BLaER1 treated with 17β-estradiol and CSF1 and Interleukin-3, amounts not matched to agents 10 nM and 100 nM (cell line): ENCODE data around the gene STK32C.
A peak's percentile ranks its signal among the peaks of the same experiment; 100 is the strongest.

Source experiments
- H3K27ac ChIP-seq, 11 experiments: shearing (Covaris generic); formaldehyde crosslinking; 2 replicates each; pipeline ENCODE4 v1.8.1; 2022
- H3K27me3 ChIP-seq, 11 experiments: shearing (Covaris generic); formaldehyde crosslinking; 2 replicates each; pipeline ENCODE4 v1.8.1; 2022
- H3K36me3 ChIP-seq, 11 experiments: shearing (Covaris generic); formaldehyde crosslinking; 2 replicates each; pipeline ENCODE4 v1.8.1; 2022
- H3K4me1 ChIP-seq, 10 experiments: shearing (Covaris generic); formaldehyde crosslinking; 2 replicates each; pipeline ENCODE4 v1.8.1; 2022
- H3K4me2 ChIP-seq, 11 experiments: shearing (Covaris generic); formaldehyde crosslinking; 2 replicates each; pipeline ENCODE4 v1.8.1; 2022
- H3K4me3 ChIP-seq, 10 experiments: shearing (Covaris generic); formaldehyde crosslinking; 2 replicates each; pipeline ENCODE4 v1.8.1; 2022
- H3K9ac ChIP-seq, 11 experiments: shearing (Covaris generic); formaldehyde crosslinking; 2 replicates each; pipeline ENCODE4 v1.8.1; 2022
- H3K9me3 ChIP-seq, 11 experiments: shearing (Covaris generic); formaldehyde crosslinking; replicated peaks in 1 of 11; 2 replicates each; pipeline ENCODE4 v1.8.1; 2022
- H4K20me1 ChIP-seq, 11 experiments: shearing (Covaris generic); formaldehyde crosslinking; 2 replicates each; pipeline ENCODE4 v1.8.1; 2022
- Cebpa-rat ChIP-seq, 11 experiments: shearing (Covaris generic); IDR thresholded peaks; 2 replicates each; pipeline ENCODE4 v1.8.1; 2022

Gene STK32C

GRCh38 chr10:132250481-132251475 lies 57.0 kb downstream of the STK32C start:
- H3K4me2 ChIP-seq, result peak overlapping the region in 7 of 11 experiments; percentile 69 to 81 (median 76); a peak in 9 of 22 replicates
- H3K9ac ChIP-seq, result no peak overlapping the region
- H3K4me3 ChIP-seq, result no peak overlapping the region
- no peak for TF ChIP-seq Cebpa-rat (IDR thresholded peaks at IDR 0.05)
- peaks cover 0 to 66% (median 7%) of the 10 kb centered on the region in 11 experiments; a peak in 9 of 22 replicates for H4K20me1 ChIP-seq
- no peaks in the 10 kb centered on the region for H3K36me3 ChIP-seq
- H3K4me1 ChIP-seq, result peaks cover 19 to 52% (median 35%) of the 10 kb centered on the region in 10 experiments
- no peak overlapping the region for H3K27ac ChIP-seq
- no peaks in the 10 kb centered on the region for H3K9me3 ChIP-seq
- H3K27me3 ChIP-seq, result 0 out of 22 replicates have a peak, but pooled peaks cover 0 to under 1% (median 0%) of the 10 kb centered on the region in 11 experiments

- Histone ChIP-seq H4K20me1 (peaks cover 0 to 65% (median 6%) of the 10 kb centered on the region in 11 experiments; a peak in 8 of 22 replicates), H3K9me3 (no peaks in the 10 kb centered on the region), H3K4me1 (peaks cover 10 to 44% (median 26%) of the 10 kb centered on the region in 10 experiments; a peak in 19 of 20 replicates), H3K4me2 (peak overlapping the region; percentile 37 to 83 (median 74); a peak in 21 of 22 replicates), H3K9ac (no peak overlapping the region; a peak in 1 of 22 replicates), H3K27me3 (no peaks in the 10 kb centered on the region), H3K27ac (no peak overlapping the region), H3K36me3 (no peaks in the 10 kb centered on the region), H3K4me3 (no peak overlapping the region)
- no peak for TF ChIP-seq Cebpa-rat (IDR thresholded peaks at IDR 0.05)
These were observed 57.9 kb downstream of the STK32C start for GRCh38 chr10:132249824-132250375.

GRCh38 chr10:132249226-132249724 lies 58.5 kb downstream of the STK32C start:
- H3K27ac ChIP-seq, result no peak overlapping the region
- H3K4me2 ChIP-seq, result peak overlapping the region in 10 of 11 experiments; percentile 44 to 83 (median 75); a peak in 20 of 22 replicates
- H3K4me3 ChIP-seq, result no peak overlapping the region
- peaks cover 0 to 71% (median 6%) of the 10 kb centered on the region in 11 experiments; a peak in 9 of 22 replicates for H4K20me1 ChIP-seq
- H3K36me3 ChIP-seq, result no peaks in the 10 kb centered on the region
- no peak overlapping the region for H3K9ac ChIP-seq
- no peaks in the 10 kb centered on the region for H3K27me3 ChIP-seq
- TF ChIP-seq Cebpa-rat (IDR thresholded peaks at IDR 0.05), result no peak
- no peaks in the 10 kb centered on the region for H3K9me3 ChIP-seq
- H3K4me1 ChIP-seq, result peaks cover 9 to 46% (median 24%) of the 10 kb centered on the region in 10 experiments; a peak in 19 of 20 replicates

GRCh38 chr10:132248455-132249225 lies 59.1 kb downstream of the STK32C start:
- no peak for TF ChIP-seq Cebpa-rat (IDR thresholded peaks at IDR 0.05)
- peaks cover 0 to 78% (median 7%) of the 10 kb centered on the region in 11 experiments; a peak in 9 of 22 replicates for H4K20me1 ChIP-seq
- no peak overlapping the region for H3K4me3 ChIP-seq
- peak overlapping the region in 1 of 11 experiments; percentile 40; a peak in 3 of 22 replicates for H3K4me2 ChIP-seq
- H3K9me3 ChIP-seq, result no peaks in the 10 kb centered on the region
- no peaks in the 10 kb centered on the region for H3K36me3 ChIP-seq
- H3K9ac ChIP-seq, result no peak overlapping the region
- H3K27ac ChIP-seq, result no peak overlapping the region
- no peaks in the 10 kb centered on the region for H3K27me3 ChIP-seq
- peaks cover 9 to 52% (median 26%) of the 10 kb centered on the region in 10 experiments; a peak in 19 of 20 replicates for H3K4me1 ChIP-seq

- no peak overlapping the region for H3K4me3 ChIP-seq
- no peaks in the 10 kb centered on the region for H3K9me3 ChIP-seq
- no peak overlapping the region for H3K9ac ChIP-seq
- H4K20me1 ChIP-seq, result peaks cover 0 to 85% (median 7%) of the 10 kb centered on the region in 11 experiments; a peak in 9 of 22 replicates
- H3K4me2 ChIP-seq, result peak overlapping the region in 3 of 11 experiments; percentile 2 to 40 (median 36); a peak in 4 of 22 replicates
- H3K36me3 ChIP-seq, result no peaks in the 10 kb centered on the region
- TF ChIP-seq Cebpa-rat (IDR thresholded peaks at IDR 0.05), result no peak
- H3K27me3 ChIP-seq, result no peaks in the 10 kb centered on the region
- no peak overlapping the region for H3K27ac ChIP-seq
- peaks cover 9 to 54% (median 26%) of the 10 kb centered on the region in 10 experiments; a peak in 19 of 20 replicates for H3K4me1 ChIP-seq
These were observed 59.8 kb downstream of the STK32C start for GRCh38 chr10:132247943-132248342.

GRCh38 chr10:132246296-132246695 lies 61.5 kb downstream of the STK32C start:
- TF ChIP-seq Cebpa-rat (IDR thresholded peaks at IDR 0.05), result no peak
- Histone ChIP-seq H3K4me2 (no peak overlapping the region), H3K9ac (no peak overlapping the region), H3K36me3 (no peaks in the 10 kb centered on the region), H3K27me3 (0 out of 22 replicates have a peak, but pooled peaks cover 0 to 1% (median 0%) of the 10 kb centered on the region in 11 experiments), H4K20me1 (peaks cover 0 to 83% (median 7%) of the 10 kb centered on the region in 11 experiments; a peak in 9 of 22 replicates), H3K4me1 (peaks cover 9 to 62% (median 26%) of the 10 kb centered on the region in 10 experiments; a peak in 19 of 20 replicates), H3K9me3 (no peaks in the 10 kb centered on the region), H3K27ac (no peak overlapping the region), H3K4me3 (no peak overlapping the region)

GRCh38 chr10:132245056-132245455 lies 62.7 kb downstream of the STK32C start:
- no peak overlapping the region for H3K4me2 ChIP-seq
- no peak overlapping the region for H3K9ac ChIP-seq
- 0 out of 22 replicates have a peak, but pooled peaks cover 0 to 6% (median 0%) of the 10 kb centered on the region in 11 experiments for H3K27me3 ChIP-seq
- no peaks in the 10 kb centered on the region for H3K9me3 ChIP-seq
- no peak overlapping the region for H3K4me3 ChIP-seq
- TF ChIP-seq Cebpa-rat (IDR thresholded peaks at IDR 0.05), result no peak
- peaks cover 0 to 84% (median 7%) of the 10 kb centered on the region in 11 experiments; a peak in 9 of 22 replicates for H4K20me1 ChIP-seq
- peaks cover 9 to 68% (median 21%) of the 10 kb centered on the region in 10 experiments; a peak in 19 of 20 replicates for H3K4me1 ChIP-seq
- H3K36me3 ChIP-seq, result no peaks in the 10 kb centered on the region
- no peak overlapping the region for H3K27ac ChIP-seq

GRCh38 chr10:132243626-132244025 lies 64.1 kb downstream of the STK32C start:
- no peak for TF ChIP-seq Cebpa-rat (IDR thresholded peaks at IDR 0.05)
- Histone ChIP-seq H3K4me2 (peak overlapping the region in 4 of 11 experiments; percentile 6 to 18 (median 13); a peak in 4 of 22 replicates), H3K4me1 (peaks cover 0 to 71% (median 26%) of the 10 kb centered on the region in 10 experiments; a peak in 16 of 20 replicates), H3K27me3 (peaks cover 0 to 15% (median 0%) of the 10 kb centered on the region in 11 experiments; a peak in 3 of 22 replicates), H3K27ac (no peak overlapping the region), H3K9me3 (no peaks in the 10 kb centered on the region), H3K4me3 (no peak overlapping the region), H3K9ac (no peak overlapping the region), H4K20me1 (peaks cover 0 to 88% (median 7%) of the 10 kb centered on the region in 11 experiments; a peak in 12 of 22 replicates), H3K36me3 (no peaks in the 10 kb centered on the region)
